Kidney (tissue), 14 donors: Measurements from ENCODE around the gene AKIRIN2. TPM values are rescaled to one million over a fixed set of nuclear protein-coding genes. Genes with fewer than 3 reads are reported as not detected.
A peak's percentile ranks its signal among the peaks of the same experiment; 100 is the strongest.

ENCODE experiments used
- DNase-seq, 5 donors: peaks; one replicate each; pipeline ENCODE4 v3.0.0-alpha.2; 2013 to 2020
- FAIRE-seq: peaks from 2 replicates; lab custom pipeline; 2012; peaks lifted over from hg19 to GRCh38; lab: Jason Lieb, UNC
- H3K27ac ChIP-seq, 2 donors: one replicate each; pipeline ENCODE4 v1.7.0; 2013; ENCODE audit warnings: low read depth in 2 of 2, low read length in 2 of 2, inconsistent platforms in 1 of 2
- H3K27me3 ChIP-seq: one replicate; pipeline ENCODE4 v1.7.1; 2013; ENCODE audit warnings: low read length, inconsistent platforms; ENCODE audit not compliant: control insufficient read depth, insufficient read depth
- H3K36me3 ChIP-seq, 3 donors: one replicate each; pipeline versions ENCODE4 v1.7.0 to v1.7.1; 2013; ENCODE audit warnings: low read length in 3 of 3, control low read depth in 1 of 3, inconsistent platforms in 1 of 3; ENCODE audit not compliant: insufficient read depth in 3 of 3, control insufficient read depth in 2 of 3
- H3K4me1 ChIP-seq, 3 donors: one replicate each; pipeline versions ENCODE4 v1.7.0 to v1.7.1; 2013; ENCODE audit warnings: low read length in 3 of 3, inconsistent platforms in 1 of 3, low read depth in 1 of 3; ENCODE audit not compliant: control insufficient read depth in 2 of 3, insufficient read depth in 2 of 3
- H3K4me3 ChIP-seq, 3 donors: one replicate each; pipeline versions ENCODE4 v1.7.0 to v1.8.1; 2013; ENCODE audit warnings: low read length in 3 of 3, control low read depth in 1 of 3, inconsistent platforms in 1 of 3
- H3K9ac ChIP-seq, 3 donors: one replicate each; pipeline versions ENCODE4 v1.7.0 to v1.7.1; 2013; ENCODE audit warnings: low read length in 3 of 3, control low read depth in 1 of 3, inconsistent platforms in 1 of 3
- H3K9me3 ChIP-seq, 3 donors: one replicate each; pipeline versions ENCODE4 v1.7.0 to v1.7.1; 2013; ENCODE audit warnings: low read length in 3 of 3, control low read depth in 1 of 3, inconsistent platforms in 1 of 3; ENCODE audit not compliant: control insufficient read depth in 2 of 3, insufficient read depth in 1 of 3
- intact Hi-C: fragments of 100-400 bp; cut with DNase I; formaldehyde crosslinking; loops from one replicate; pipeline ENCODE4 v1.11.1; 2022
- polyA plus RNA-seq: library from polyadenylated mRNA; stranded (reverse); fragments of 350-450 nt; fragmentation: Illumina TruSeq; extraction: RNeasy Lipid Tissue Mini Kit (QIAGEN cat#74804); gene quantifications from one replicate; pipeline ENCODE4 v1.2.3, GENCODE V29; 2014; ENCODE audit warnings: low read depth, low replicate concordance; ENCODE audit not compliant: insufficient read depth
- total RNA-seq: library from RNA; stranded (reverse); fragmentation: NEBNext Ultra II Directional; extraction: Animal tissue kit (Norgen Biotek cat#: 25700); gene quantifications from one replicate; pipeline ENCODE4 v1.2.1, GENCODE V29; 2021
- TF ChIP-seq, protein P1 (sequence below): IDR thresholded peaks from 3 replicates; pipeline ENCODE4 v1.5.1; 2012; ENCODE audit warnings: mild to moderate bottlenecking, moderate library complexity, borderline replicate concordance; ENCODE audit not compliant: insufficient read depth; ENCODE audit errors: extremely low read depth
- donor health status: control.
- donor health status: control.
- donor health status: control.
- donor health status: control.
- donor health status: control.
- donor health status: DM: yes; HTN: yes; CAD: no.
- donor health status: Normal renal cell carcinoma (clear cell type).

The AKIRIN2 gene
- total and polyA plus RNA-seq, 2 donors from 2014 or later = 26.0 to 43.4 TPM

GRCh38 chr6:87675004-87675681 lies 26.9 kb downstream of the AKIRIN2 start:
- no peaks in the 10 kb centered on the region for H3K9me3 ChIP-seq
- intact Hi-C loops = no loop called here
- TF ChIP-seq, protein P1, sequence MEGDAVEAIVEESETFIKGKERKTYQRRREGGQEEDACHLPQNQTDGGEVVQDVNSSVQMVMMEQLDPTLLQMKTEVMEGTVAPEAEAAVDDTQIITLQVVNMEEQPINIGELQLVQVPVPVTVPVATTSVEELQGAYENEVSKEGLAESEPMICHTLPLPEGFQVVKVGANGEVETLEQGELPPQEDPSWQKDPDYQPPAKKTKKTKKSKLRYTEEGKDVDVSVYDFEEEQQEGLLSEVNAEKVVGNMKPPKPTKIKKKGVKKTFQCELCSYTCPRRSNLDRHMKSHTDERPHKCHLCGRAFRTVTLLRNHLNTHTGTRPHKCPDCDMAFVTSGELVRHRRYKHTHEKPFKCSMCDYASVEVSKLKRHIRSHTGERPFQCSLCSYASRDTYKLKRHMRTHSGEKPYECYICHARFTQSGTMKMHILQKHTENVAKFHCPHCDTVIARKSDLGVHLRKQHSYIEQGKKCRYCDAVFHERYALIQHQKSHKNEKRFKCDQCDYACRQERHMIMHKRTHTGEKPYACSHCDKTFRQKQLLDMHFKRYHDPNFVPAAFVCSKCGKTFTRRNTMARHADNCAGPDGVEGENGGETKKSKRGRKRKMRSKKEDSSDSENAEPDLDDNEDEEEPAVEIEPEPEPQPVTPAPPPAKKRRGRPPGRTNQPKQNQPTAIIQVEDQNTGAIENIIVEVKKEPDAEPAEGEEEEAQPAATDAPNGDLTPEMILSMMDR = no peak
- peaks cover 0 to 19% (median 4%) of the 10 kb centered on the region in 3 donors for H3K36me3 ChIP-seq
- H3K4me1 ChIP-seq = peaks cover 0 to 14% (median 12%) of the 10 kb centered on the region in 3 donors
- H3K9ac ChIP-seq = no peak overlapping the region
- no peaks in the 10 kb centered on the region for H3K27me3 ChIP-seq
- FAIRE-seq (no peak), DNase-seq (no peak)
- H3K4me3 ChIP-seq = no peak overlapping the region
- peak overlapping the region in 1 of 2 donors; percentile 34 for H3K27ac ChIP-seq

- Histone ChIP-seq H3K27me3 (no peaks in the 10 kb centered on the region), H3K4me3 (no peak overlapping the region), H3K4me1 (peaks cover 0 to 14% (median 12%) of the 10 kb centered on the region in 3 donors), H3K27ac (no peak overlapping the region), H3K36me3 (peaks cover 0 to 19% (median 4%) of the 10 kb centered on the region in 3 donors), H3K9me3 (no peaks in the 10 kb centered on the region), H3K9ac (no peak overlapping the region)
- TF ChIP-seq, protein P1 = no peak
- intact Hi-C loops = no loop called here
- FAIRE-seq (no peak), DNase-seq (no peak)
These were observed 27.7 kb downstream of the AKIRIN2 start for GRCh38 chr6:87674290-87674689.

GRCh38 chr6:87673237-87673636 lies 28.8 kb downstream of the AKIRIN2 start:
- H3K9ac ChIP-seq = no peak overlapping the region
- no peak overlapping the region for H3K27ac ChIP-seq
- TF ChIP-seq, protein P1 = no peak
- intact Hi-C loops = no loop called here
- FAIRE-seq = no peak
- no peaks in the 10 kb centered on the region for H3K27me3 ChIP-seq
- H3K4me3 ChIP-seq = no peak overlapping the region
- no peak for DNase-seq
- no peaks in the 10 kb centered on the region for H3K9me3 ChIP-seq
- peaks cover 0 to 14% (median 12%) of the 10 kb centered on the region in 3 donors for H3K4me1 ChIP-seq
- peaks cover 0 to 17% (median 4%) of the 10 kb centered on the region in 3 donors for H3K36me3 ChIP-seq
